GM23248 (cell line): ENCODE results near the gene TBC1D2. TPM values are rescaled to one million over a fixed set of nuclear protein-coding genes. Genes with fewer than 3 reads are reported as not detected.

ENCODE experiments used
- DNase-seq: peaks from one replicate; pipeline ENCODE4 v3.0.0-alpha.2; 2015
- H2AFZ ChIP-seq: fragments of 200-600 bp; sonication (generic); 2 replicates; pipeline ENCODE4 v1.6.1; 2016; ENCODE audit warnings: antibody characterized with exemption
- H3F3A ChIP-seq: fragments of 200-600 bp; sonication (generic); 2 replicates; pipeline ENCODE4 v1.6.1; 2016; ENCODE audit warnings: mild to moderate bottlenecking, antibody characterized with exemption, mixed run types; ENCODE audit not compliant: insufficient read depth
- H3K27ac ChIP-seq: fragments of 200-600 bp; sonication (generic); 2 replicates; pipeline ENCODE4 v1.5.1; 2016; ENCODE audit warnings: mild to moderate bottlenecking
- H3K27me3 ChIP-seq: fragments of 200-600 bp; sonication (generic); replicated peaks from 2 replicates; pipeline ENCODE4 v1.6.1; 2016; ENCODE audit warnings: mild to moderate bottlenecking; ENCODE audit not compliant: insufficient read depth
- H3K36me3 ChIP-seq: fragments of 200-600 bp; sonication (generic); 2 replicates; pipeline ENCODE4 v1.6.1; 2016; ENCODE audit warnings: low read depth, mild to moderate bottlenecking
- H3K4me1 ChIP-seq: fragments of 200-600 bp; sonication (generic); 2 replicates; pipeline ENCODE4 v1.6.1; 2016; ENCODE audit warnings: mild to moderate bottlenecking; ENCODE audit not compliant: insufficient read depth
- H3K4me2 ChIP-seq: fragments of 200-600 bp; sonication (generic); one replicate; pipeline ENCODE4 v1.6.1; 2016; ENCODE audit warnings: mild to moderate bottlenecking; ENCODE audit not compliant: unreplicated experiment
- H3K4me3 ChIP-seq: fragments of 200-600 bp; sonication (generic); 2 replicates; pipeline ENCODE4 v1.5.1; 2016; ENCODE audit warnings: mild to moderate bottlenecking
- H3K79me2 ChIP-seq: fragments of 200-600 bp; sonication (generic); 2 replicates; pipeline ENCODE4 v1.6.1; 2016; ENCODE audit warnings: mild to moderate bottlenecking; ENCODE audit not compliant: insufficient read depth
- H3K9ac ChIP-seq: fragments of 200-600 bp; sonication (generic); 2 replicates; pipeline ENCODE4 v1.6.1; 2016; ENCODE audit warnings: mild to moderate bottlenecking
- H3K9me2 ChIP-seq: fragments of 200-600 bp; sonication (generic); 2 replicates; pipeline ENCODE4 v1.6.1; 2016; ENCODE audit warnings: mixed run types, mild to moderate bottlenecking, moderate library complexity; ENCODE audit not compliant: insufficient read depth
- H3K9me3 ChIP-seq: fragments of 200-600 bp; sonication (generic); one replicate; pipeline ENCODE4 v1.6.1; 2017; ENCODE audit warnings: low read depth
- H4K20me1 ChIP-seq: fragments of 200-600 bp; sonication (generic); 2 replicates; pipeline ENCODE4 v1.6.0; 2016; ENCODE audit not compliant: insufficient read depth
- EZH2 ChIP-seq: fragments of 200-600 bp; sonication (generic); IDR thresholded peaks from 2 replicates; pipeline ENCODE4 v1.6.1; 2018; ENCODE audit warnings: antibody characterized with exemption, mild to moderate bottlenecking; ENCODE audit not compliant: insufficient read depth, poor library complexity, severe bottlenecking
- EZH2phosphoT487 ChIP-seq: fragments of 200-600 bp; sonication (generic); IDR thresholded peaks from 2 replicates; pipeline ENCODE4 v1.6.1; 2018; ENCODE audit warnings: antibody characterized with exemption, moderate library complexity, mild to moderate bottlenecking, low read depth; ENCODE audit not compliant: insufficient read depth
- WGBS, 2 experiments: methylation state at CpG; one replicate each; pipeline ENCODE4 v1.1.6; 2015 to 2017; ENCODE audit warnings: low lambda C conversion rate in 2 of 2, low coverage in 1 of 2; ENCODE audit errors: missing lambda C conversion rate in 2 of 2; 5-methylcytosine and 5-hydroxymethylcytosine counted together
- in situ Hi-C: fragments of 300-500 bp; cut with MboI; formaldehyde crosslinking; loops from 2 replicates; pipeline ENCODE4 v1.15.0; 2020
- polyA plus RNA-seq: library from polyadenylated mRNA; unstranded; fragments of >200 nt; fragmentation: Nextera tagmentation; extraction: Ambion mirVana; gene quantifications from 2 replicates; pipeline ENCODE4 v1.2.1, GENCODE V29; 2016
- total RNA-seq: library from RNA; depleted of rRNA; stranded (reverse); fragments of >200 nt; shearing (Covaris generic); gene quantifications from 2 replicates; pipeline ENCODE4 v1.2.3, GENCODE V29; 2014

Gene TBC1D2
- total and polyA plus RNA-seq, 2 experiments from 2014 or later = 58.4 to 58.9 TPM

DNA sequence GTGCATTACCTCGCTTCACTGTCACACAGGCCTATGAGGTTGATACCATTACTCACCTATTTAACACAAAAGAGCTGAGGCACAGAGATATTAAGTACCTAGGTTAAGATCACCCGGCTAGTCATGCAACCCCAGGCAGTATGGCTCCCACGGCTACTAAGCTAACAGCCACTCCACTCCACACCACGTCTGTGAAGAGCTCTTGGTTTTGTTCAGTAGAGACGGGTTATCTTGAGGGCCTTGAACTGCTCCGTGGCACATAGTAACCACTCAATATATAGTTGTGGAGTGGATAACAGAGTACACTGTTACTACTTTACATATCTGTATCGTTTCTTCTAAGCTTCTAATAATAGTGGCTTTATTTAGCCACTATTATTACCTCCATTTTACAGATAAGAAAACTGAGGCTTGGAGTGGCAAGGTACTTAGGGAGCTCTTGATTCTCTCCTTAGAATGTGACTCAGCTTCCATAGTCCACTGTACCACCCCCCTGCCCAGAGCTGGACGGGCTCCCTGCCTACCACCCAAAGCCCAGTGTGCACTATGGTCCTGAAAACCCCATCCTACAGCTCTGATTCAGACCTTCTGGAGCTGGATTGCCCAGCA lies 62.0 kb downstream of the TBC1D2 start:
- Histone ChIP-seq H3K4me2 (peak overlapping the region; percentile 84), H3K9me3 (no peaks in the 10 kb centered on the region), H3K36me3 (no peaks in the 10 kb centered on the region; the same call in 1 of the 2 replicates), H3K79me2 (no peaks in the 10 kb centered on the region), H3K9ac (peak overlapping the region; percentile 73), H4K20me1 (no peaks in the 10 kb centered on the region), H3K4me3 (peak overlapping the region; percentile 80), H3K9me2 (no peaks in the 10 kb centered on the region), H2AFZ (peak overlapping the region; percentile 81), H3K4me1 (no peaks in the 10 kb centered on the region), H3F3A (peaks cover 15% of the 10 kb centered on the region; the same call in 1 of the 2 replicates), H3K27me3 (no peaks in the 10 kb centered on the region), H3K27ac (peak overlapping the region; percentile 30; the same call in 1 of the 2 replicates)
- in situ Hi-C loops = no loop called here
- 40 to 41% methylated on average over 8 of the region's 8 CpGs for WGBS, 2 experiments
- DNase-seq = no peak
- TF ChIP-seq EZH2phosphoT487 (no peak), EZH2 (no peak)

DNA sequence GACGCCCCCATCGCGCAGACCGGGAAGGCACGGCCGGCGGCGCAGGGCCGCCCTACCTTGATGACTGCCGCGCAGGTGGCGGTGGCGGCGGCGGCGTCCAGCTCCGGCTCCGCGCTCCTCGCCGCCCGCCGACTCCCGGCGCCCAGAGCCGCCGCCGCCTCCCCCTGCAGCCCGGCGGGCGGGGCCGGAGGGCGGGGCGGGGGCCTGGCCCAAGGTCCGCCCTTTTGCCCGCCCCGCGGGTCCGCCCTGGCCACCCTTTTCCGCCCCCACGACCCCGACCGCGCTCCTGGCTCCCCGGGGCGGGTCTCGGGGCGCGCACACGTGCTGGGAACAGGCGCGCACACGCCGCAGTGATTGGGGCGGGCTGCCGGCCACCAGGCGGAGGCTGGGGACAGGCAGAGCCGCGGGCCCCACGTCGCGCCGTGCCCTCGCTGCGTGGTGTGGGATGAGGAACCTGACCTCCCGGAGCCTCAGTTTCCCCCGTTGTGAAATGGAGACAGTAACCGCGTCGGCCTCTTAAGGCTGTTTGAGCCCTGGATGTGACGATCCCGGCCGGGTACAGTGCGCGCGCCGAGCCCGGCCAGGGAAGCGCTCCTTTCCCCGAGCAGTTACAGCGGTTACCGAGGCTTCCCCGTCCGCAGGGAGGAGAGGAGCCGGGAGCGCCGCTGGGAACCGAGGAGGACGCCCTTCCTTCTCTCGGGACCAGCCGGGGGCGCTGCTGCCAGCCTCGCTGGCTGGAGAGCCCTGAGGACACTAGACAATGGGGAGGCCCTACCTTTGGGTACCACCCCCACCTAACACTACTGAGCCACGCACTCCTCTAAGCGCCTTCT lies 62.7 kb downstream of the TBC1D2 start, which contains the start of gene CORO2A:
Gene CORO2A (minus strand): TSS at position 135 of the 833 bp plus-strand sequence. CDS start 34,977 bp downstream, outside the sequence.
- Histone ChIP-seq H3K27ac (peak within 1 kb of the TSS; percentile 30), H3K36me3 (no peaks in the 10 kb centered on the region; the same call in 1 of the 2 replicates), H3K9me2 (no peaks in the 10 kb centered on the region), H3K79me2 (no peaks in the 10 kb centered on the region), H3K9me3 (no peaks in the 10 kb centered on the region), H3K4me2 (peak within 1 kb of the TSS; percentile 84), H3K27me3 (no peaks in the 10 kb centered on the region), H2AFZ (peak within 1 kb of the TSS; percentile 81), H3F3A (peaks cover 15% of the 10 kb centered on the region; the same call in 1 of the 2 replicates), H3K4me3 (peak within 1 kb of the TSS; percentile 80), H3K4me1 (no peaks in the 10 kb centered on the region), H3K9ac (peak within 1 kb of the TSS; percentile 73), H4K20me1 (no peaks in the 10 kb centered on the region)
- in situ Hi-C loops = no loop called here
- 1 to 2% methylated on average over 48 to 67 of the region's 95 CpGs for WGBS, 2 experiments
- peak; percentile 87 for DNase-seq
- TF ChIP-seq EZH2 (no peak), EZH2phosphoT487 (no peak)

DNA sequence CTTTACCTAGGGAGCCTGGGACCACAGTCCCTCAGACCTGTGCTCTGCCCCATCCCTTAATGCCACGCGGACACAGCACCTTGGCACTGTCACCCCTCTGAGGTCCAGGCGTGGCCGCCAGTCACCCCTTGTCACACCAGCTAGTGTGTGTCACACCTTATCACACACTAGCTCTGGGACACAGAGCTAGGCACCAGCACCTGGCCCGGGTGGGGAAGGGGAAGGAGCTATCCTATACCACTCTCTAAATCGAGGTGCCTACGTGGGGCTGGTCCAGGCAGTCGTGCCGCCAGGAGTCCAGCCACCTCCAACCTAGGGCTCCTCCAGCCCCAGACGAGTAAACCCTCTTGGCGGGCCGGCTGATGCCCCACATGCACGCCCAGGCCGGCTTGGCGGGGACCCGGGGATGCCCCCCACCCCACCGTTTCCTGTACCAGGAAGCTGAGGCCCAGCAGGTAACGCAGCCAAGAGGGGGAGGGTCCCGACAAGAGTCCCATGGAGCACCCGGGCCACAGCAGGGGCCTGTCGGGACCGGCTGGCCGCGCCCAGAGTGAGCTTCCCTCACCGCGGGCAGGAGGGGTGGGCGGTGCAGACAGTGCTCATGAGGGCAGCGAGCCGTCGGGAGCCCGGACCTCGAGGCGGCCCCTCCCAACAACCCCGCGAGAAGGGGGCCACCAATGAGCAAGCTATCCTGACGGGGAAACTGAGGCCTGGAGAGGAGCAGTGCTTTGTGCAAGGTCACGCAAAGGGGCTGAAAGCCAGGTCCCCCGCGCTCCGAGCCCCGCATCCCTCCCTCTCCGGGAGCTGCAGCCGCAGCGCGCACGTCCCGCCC lies 63.6 kb downstream of the TBC1D2 start:
- peaks cover 15% of the 10 kb centered on the region; the same call in 1 of the 2 replicates for H3F3A ChIP-seq
- no peak overlapping the region for H3K27ac ChIP-seq
- H4K20me1 ChIP-seq = no peaks in the 10 kb centered on the region
- peak overlapping the region; percentile 80 for H3K4me3 ChIP-seq
- TF ChIP-seq EZH2 (no peak), EZH2phosphoT487 (no peak)
- H3K36me3 ChIP-seq = no peaks in the 10 kb centered on the region
- peak overlapping the region; percentile 51 for H3K4me2 ChIP-seq
- no peaks in the 10 kb centered on the region for H3K79me2 ChIP-seq
- 22% methylated on average over 39 to 41 of the region's 47 CpGs for WGBS, 2 experiments
- H2AFZ ChIP-seq = peak overlapping the region; percentile 72
- H3K9me2 ChIP-seq = no peaks in the 10 kb centered on the region
- no peaks in the 10 kb centered on the region for H3K27me3 ChIP-seq
- no peak overlapping the region for H3K9ac ChIP-seq
- no peaks in the 10 kb centered on the region for H3K4me1 ChIP-seq
- peak; percentile 39 for DNase-seq
- H3K9me3 ChIP-seq = no peaks in the 10 kb centered on the region
- in situ Hi-C loops = no loop called here

DNA sequence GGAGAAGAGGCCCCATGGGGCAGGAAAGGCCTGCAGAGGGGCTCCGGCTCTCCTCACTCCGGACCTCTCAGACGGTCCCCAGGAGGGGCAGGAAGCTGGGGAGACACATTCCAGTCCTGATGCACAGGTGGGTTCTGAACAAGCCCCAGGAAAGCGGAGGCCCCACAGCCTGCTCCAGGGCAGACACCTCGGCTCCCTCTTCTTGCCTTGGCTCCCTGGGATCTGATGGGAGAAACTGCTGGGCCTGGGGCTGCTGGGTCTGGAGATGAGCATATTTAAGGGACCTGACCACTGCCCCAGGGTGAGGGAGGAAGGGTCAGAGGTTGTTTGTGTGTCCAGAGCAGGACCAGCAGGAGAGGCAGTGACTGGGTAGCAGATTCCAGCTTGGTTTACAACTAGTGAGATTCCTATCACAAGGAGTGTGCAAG lies 64.3 kb downstream of the TBC1D2 start:
- H3K9me3 ChIP-seq = no peaks in the 10 kb centered on the region
- H3K79me2 ChIP-seq = no peaks in the 10 kb centered on the region
- H3K27ac ChIP-seq = no peak overlapping the region
- no peak for DNase-seq
- H3K9ac ChIP-seq = no peak overlapping the region
- in situ Hi-C loops = no loop called here
- no peak overlapping the region for H3K4me3 ChIP-seq
- no peak overlapping the region for H3K4me2 ChIP-seq
- H2AFZ ChIP-seq = no peak overlapping the region
- WGBS, 2 experiments = 92 to 98% methylated on average over 5 of the region's 5 CpGs
- no peaks in the 10 kb centered on the region for H3K4me1 ChIP-seq
- no peaks in the 10 kb centered on the region for H4K20me1 ChIP-seq
- no peaks in the 10 kb centered on the region for H3K27me3 ChIP-seq
- no peaks in the 10 kb centered on the region for H3K9me2 ChIP-seq
- TF ChIP-seq EZH2phosphoT487 (no peak), EZH2 (no peak)
- peaks cover 15% of the 10 kb centered on the region; the same call in 1 of the 2 replicates for H3F3A ChIP-seq
- no peaks in the 10 kb centered on the region for H3K36me3 ChIP-seq
